ENCODE measurements around the gene PLCXD1. TPM values are rescaled to one million over a fixed set of nuclear protein-coding genes. Genes with fewer than 3 reads are reported as not detected.

Gene PLCXD1
- total and polyA plus RNA-seq, 9 of the 15 experiments (the other 6 are each of a cell fraction or from before 2014, with no cell fraction given): 6.0 to 60.2 (median 39.5) TPM

GRCh38 chrX:318739-319578, 37.8 kb downstream of the PLCXD1 start, which contains the start of gene GTPBP6 (continued):
- TF ChIP-seq HOMEZ (CRISPR knock-in tag; IDR thresholded peaks at IDR 0.05): no peak
- peak; percentile 93 for TF ChIP-seq CBFA2T2 (conservative IDR thresholded peaks at IDR 0.05)
- TF ChIP-seq SIRT6 (IDR thresholded peaks at IDR 0.05; ENCODE audit: low read depth, low read length): no peak
- no peak for TF ChIP-seq THRAP3 (IDR thresholded peaks at IDR 0.05; ENCODE audit: borderline replicate concordance)

GRCh38 chrX:319579-320125, 38.5 kb downstream of the PLCXD1 start:
- H3K9ac ChIP-seq (ENCODE audit: insufficient read depth in 1 of 2, low read depth in 2 of 2, low read length in 2 of 2): peak overlapping the region; percentile 87 to 95
- 0% methylated on average over 18 of the region's 41 CpGs for WGBS (ENCODE audit: insufficient coverage, low coverage, missing lambda C conversion rate)
- no peak for ATAC-seq
- no peaks in the 10 kb centered on the region for H3K9me3 ChIP-seq (replicated peaks; ENCODE audit: control insufficient read depth, insufficient read depth, low read depth, low read length)
- ChIA-PET CTCF (ENCODE audit: low intra/inter-chr PET ratio) (no interaction called here), POLR2A (no interaction called here)
- H3K27ac ChIP-seq (ENCODE audit: extremely low read depth, low read depth, low read length): peak overlapping the region; percentile 87
- in situ Hi-C loops (cut with MboI): no loop called here
- peak overlapping the region; percentile 75 for H3K4me3 ChIP-seq
- peak overlapping the region; percentile 73 for H3K4me2 ChIP-seq (ENCODE audit: insufficient read depth, low read length)
- intact Hi-C loops (cut with micrococcal nuclease): loop anchor here (10.0 kb wide), 1 partner anchor 65 kb away; the partner anchor contains the start of gene PPP2R3B
- H3K9me1 ChIP-seq (ENCODE audit: control insufficient read depth, insufficient read depth, low read length): no peaks in the 10 kb centered on the region
- no peak for FAIRE-seq
- no peak for DNase-seq (ENCODE audit: extremely low read depth in 1 of 4, low spot score in 3 of 4)
- no peaks in the 10 kb centered on the region for H3K27me3 ChIP-seq (ENCODE audit: control insufficient read depth in 2 of 2, insufficient read depth in 2 of 2, low read length in 2 of 2)
- peaks cover 30% of the 10 kb centered on the region for H3K79me2 ChIP-seq (ENCODE audit: control insufficient read depth, insufficient read depth, low read length)
- H2AFZ ChIP-seq (ENCODE audit: low read depth, low read length): no peak overlapping the region
- peaks cover 17% of the 10 kb centered on the region; the same call in 2 of the 3 replicates for H3K36me3 ChIP-seq (ENCODE audit: control insufficient read depth, insufficient read depth, low read length)
- BruUV-seq (replicated peaks): no TSS peak
- H3K4me1 ChIP-seq (replicated peaks in 1 of 2; ENCODE audit: control insufficient read depth in 2 of 2, insufficient read depth in 2 of 2, low read length in 2 of 2): peaks cover 5 to 39% of the 10 kb centered on the region in 2 experiments; a peak in 4 of 5 replicates
- no peaks in the 10 kb centered on the region for H4K20me1 ChIP-seq (replicated peaks; ENCODE audit: control insufficient read depth, insufficient read depth, low read length)
- TF ChIP-seq ZBTB7A (IDR thresholded peaks at IDR 0.05; ENCODE audit: borderline replicate concordance, control insufficient read depth, low read depth, low read length) (0 out of 2 replicates have a peak, but pooled peaks have one; percentile 27), CCNT2 (IDR thresholded peaks at IDR 0.05; ENCODE audit: borderline replicate concordance, extremely low read depth, insufficient read length, low read depth, low read length) (peak; percentile 16), FUS (optimal IDR thresholded peaks at IDR 0.05; ENCODE audit: low read depth, low read length) (no peak)
